GM12874 (cell line): ENCODE measurements around the gene SEMA4G.
A peak's percentile ranks its signal among the peaks of the same experiment; 100 is the strongest.

Experiments
- TF ChIP-seq, protein P1 (sequence below): IDR thresholded peaks from 2 replicates; pipeline ENCODE4 v1.5.1; 2011; ENCODE audit warnings: low read depth, mild to moderate bottlenecking, control low read depth, low read length, moderate library complexity; ENCODE audit not compliant: insufficient read depth

The SEMA4G gene

DNA sequence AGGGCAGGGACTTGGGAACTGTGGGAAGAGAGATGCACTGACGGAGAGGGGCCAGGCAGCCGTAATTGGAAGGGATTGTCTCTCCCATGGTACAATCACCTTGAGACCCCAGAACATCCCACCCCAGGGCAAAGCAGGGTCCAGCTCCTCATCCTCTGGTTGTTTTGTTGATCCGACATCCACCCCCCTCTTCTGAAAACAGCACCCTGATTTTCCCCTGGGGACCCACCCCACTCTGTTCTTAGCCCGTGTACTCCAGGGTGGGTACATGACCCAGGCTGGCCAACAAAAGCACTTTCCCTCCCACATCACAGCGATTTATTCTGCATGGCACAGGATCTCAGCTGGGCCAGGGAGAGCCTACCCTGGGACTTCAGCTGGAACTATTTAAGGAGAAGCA lies 47.5 kb downstream of the SEMA4G start:
- TF ChIP-seq, protein P1, sequence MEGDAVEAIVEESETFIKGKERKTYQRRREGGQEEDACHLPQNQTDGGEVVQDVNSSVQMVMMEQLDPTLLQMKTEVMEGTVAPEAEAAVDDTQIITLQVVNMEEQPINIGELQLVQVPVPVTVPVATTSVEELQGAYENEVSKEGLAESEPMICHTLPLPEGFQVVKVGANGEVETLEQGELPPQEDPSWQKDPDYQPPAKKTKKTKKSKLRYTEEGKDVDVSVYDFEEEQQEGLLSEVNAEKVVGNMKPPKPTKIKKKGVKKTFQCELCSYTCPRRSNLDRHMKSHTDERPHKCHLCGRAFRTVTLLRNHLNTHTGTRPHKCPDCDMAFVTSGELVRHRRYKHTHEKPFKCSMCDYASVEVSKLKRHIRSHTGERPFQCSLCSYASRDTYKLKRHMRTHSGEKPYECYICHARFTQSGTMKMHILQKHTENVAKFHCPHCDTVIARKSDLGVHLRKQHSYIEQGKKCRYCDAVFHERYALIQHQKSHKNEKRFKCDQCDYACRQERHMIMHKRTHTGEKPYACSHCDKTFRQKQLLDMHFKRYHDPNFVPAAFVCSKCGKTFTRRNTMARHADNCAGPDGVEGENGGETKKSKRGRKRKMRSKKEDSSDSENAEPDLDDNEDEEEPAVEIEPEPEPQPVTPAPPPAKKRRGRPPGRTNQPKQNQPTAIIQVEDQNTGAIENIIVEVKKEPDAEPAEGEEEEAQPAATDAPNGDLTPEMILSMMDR: no peak

- TF ChIP-seq, protein P1: no peak
Measured at GRCh38 chr10:101018118-101018599, 48.9 kb downstream of the SEMA4G start.

GRCh38 chr10:101018600-101019439 lies 49.5 kb downstream of the SEMA4G start:
- TF ChIP-seq, protein P1: peak; percentile 87
